Fibroblast of the aortic adventitia (primary cell): ENCODE results near the gene SOX6. TPM values are rescaled to one million over a fixed set of nuclear protein-coding genes. Genes with fewer than 3 reads are reported as not detected.
"Not testable (repeated sequence)": the region's sequence is repeated elsewhere in the genome, so short reads cannot be mapped to it uniquely, and the experiment has no call there.

Experiments
- DNase-seq: peaks from one replicate; pipeline ENCODE4 v3.0.0-alpha.2; 2010; ENCODE audit warnings: low read depth
- H3K4me3 ChIP-seq: 2 replicates; pipeline ENCODE4 v1.5.1; 2011; ENCODE audit warnings: low read depth, mild to moderate bottlenecking, control low read depth, low read length, moderate library complexity
- total RNA-seq: library from RNA; depleted of rRNA; stranded (reverse); fragments of >200 nt; gene quantifications from 2 replicates; pipeline ENCODE4 v1.2.3, GENCODE V29; 2012; ENCODE audit warnings: low replicate concordance
- TF ChIP-seq, protein P1 (sequence below): IDR thresholded peaks from 2 replicates; pipeline ENCODE4 v1.5.1; 2011; ENCODE audit warnings: mild to moderate bottlenecking, low read length, control low read depth, inconsistent platforms; ENCODE audit not compliant: insufficient read depth

Gene SOX6
- total RNA-seq, 1 donor: 0.36 TPM

DNA sequence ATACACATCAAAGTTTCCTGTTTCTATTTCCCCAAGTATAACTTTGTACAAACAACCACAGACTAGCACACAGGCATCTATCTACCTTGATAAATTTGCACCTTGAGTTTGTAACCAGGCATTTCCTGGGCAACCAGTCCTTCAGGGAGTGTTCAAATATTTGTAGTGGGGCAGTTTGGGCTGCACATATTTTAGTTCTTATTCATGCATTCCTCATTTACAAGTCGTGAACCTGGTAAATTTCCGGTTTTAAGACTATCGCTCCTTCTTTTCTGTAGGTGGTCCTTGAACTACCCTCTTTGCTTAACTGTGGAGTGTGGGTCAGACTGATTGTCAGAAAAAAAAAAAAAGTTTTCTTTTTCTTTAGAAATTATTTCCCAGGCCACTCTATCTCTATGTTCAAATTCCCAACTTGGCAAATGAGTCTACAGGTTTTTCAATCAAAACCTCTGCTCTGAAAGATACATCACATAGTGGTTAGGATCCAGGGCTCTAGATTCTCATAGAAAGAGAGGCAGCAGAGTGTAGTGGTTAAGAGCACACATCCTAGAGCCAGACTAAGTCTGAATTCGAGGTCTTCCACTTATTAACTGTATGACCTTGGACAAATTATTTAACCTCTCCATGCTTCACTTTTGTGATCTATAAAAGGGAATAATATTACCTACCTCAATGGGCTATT is 201.5 kb downstream of the SOX6 start:
- H3K4me3 ChIP-seq: no peak overlapping the region
- TF ChIP-seq, protein P1, sequence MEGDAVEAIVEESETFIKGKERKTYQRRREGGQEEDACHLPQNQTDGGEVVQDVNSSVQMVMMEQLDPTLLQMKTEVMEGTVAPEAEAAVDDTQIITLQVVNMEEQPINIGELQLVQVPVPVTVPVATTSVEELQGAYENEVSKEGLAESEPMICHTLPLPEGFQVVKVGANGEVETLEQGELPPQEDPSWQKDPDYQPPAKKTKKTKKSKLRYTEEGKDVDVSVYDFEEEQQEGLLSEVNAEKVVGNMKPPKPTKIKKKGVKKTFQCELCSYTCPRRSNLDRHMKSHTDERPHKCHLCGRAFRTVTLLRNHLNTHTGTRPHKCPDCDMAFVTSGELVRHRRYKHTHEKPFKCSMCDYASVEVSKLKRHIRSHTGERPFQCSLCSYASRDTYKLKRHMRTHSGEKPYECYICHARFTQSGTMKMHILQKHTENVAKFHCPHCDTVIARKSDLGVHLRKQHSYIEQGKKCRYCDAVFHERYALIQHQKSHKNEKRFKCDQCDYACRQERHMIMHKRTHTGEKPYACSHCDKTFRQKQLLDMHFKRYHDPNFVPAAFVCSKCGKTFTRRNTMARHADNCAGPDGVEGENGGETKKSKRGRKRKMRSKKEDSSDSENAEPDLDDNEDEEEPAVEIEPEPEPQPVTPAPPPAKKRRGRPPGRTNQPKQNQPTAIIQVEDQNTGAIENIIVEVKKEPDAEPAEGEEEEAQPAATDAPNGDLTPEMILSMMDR: no peak
- no peak for DNase-seq

DNA sequence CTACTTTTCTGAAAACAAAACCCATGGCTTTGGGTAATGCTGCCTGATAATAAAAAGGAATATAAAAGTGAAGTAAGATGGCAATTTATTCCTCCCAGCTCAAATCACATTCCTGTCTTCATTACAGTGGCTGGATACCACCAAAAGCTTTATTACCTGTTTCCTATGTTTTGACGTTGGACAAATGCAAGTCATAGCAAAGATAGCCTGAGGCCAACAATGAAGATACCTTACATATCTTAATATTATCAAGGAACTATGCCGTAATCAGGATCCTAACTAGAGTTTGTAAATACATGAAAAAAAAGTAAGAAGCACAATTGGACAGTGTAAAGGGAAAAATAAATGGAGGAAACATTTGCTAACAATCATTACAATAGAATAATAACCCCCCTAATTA is 202.4 kb downstream of the SOX6 start:
- no peak overlapping the region for H3K4me3 ChIP-seq
- no peak for DNase-seq
- TF ChIP-seq, protein P1: no peak

DNA sequence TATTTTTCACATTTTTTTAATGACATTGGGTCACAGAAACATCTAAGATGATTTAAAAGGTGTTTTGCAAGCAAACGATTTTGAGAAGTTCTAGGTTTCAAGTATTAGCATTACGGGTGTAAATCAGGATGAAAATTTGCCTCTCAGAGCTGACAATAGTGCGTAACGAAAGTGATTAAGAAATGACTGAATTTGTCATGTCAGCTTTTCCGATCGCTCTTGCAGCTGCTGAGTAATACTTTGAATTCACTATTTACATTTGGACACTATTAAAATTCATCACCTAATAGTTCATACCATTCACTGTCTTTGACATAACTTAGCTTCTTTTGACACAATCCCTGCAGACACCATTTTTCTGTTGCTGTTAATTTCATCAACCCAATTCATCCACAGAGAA is 205.2 kb downstream of the SOX6 start:
- TF ChIP-seq, protein P1: no peak
- no peak for DNase-seq
- H3K4me3 ChIP-seq: no peak overlapping the region

DNA sequence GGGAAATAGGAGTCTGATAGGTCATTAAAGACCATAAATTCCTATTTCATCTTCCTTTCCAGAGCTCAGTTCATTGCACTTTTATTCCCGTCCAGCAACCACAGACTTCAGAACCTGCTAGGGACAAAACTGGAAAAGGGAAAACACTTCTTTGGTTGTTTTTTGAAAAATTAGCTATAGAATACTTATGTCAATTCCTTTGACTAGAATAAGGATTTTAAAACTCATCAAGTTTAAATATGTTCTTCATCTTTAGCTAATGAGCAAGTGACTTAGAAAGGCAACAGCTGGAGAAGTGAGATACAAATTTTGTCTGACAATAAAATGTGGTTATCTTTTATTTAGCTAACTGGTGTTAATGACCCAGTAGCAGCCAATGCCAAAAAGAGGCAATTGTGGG is 206.9 kb downstream of the SOX6 start:
- TF ChIP-seq, protein P1: no peak
- no peak for DNase-seq
- H3K4me3 ChIP-seq: no peak overlapping the region

DNA sequence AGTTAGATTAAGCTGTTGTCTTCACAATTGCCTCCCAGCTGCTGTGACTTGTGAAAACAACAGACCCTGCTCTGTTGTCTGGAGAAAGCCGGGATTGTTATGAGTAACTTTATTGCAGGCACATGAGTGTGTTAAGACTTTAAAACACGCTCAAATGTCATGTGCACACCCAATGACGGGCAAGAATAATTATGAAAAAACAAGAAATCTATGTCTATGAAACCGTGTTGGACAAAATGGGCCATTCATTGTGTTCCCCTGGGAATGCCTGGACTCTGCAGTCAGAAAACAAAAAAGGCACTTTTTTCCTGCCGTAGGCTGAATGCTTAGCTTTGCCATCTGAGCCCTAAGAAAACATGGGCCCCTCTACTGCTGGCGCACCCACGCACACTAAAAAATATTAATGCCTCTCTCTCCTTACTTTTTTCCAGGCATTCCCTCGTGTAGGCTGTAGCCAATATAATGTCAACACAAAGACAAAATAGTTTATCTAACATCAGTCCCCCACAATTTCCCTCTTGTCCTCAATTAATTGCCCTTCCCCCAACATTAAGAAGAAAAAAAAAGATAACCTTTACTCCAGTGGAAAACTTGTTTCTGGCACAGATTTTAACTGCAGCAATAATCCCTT is 207.9 kb downstream of the SOX6 start:
- H3K4me3 ChIP-seq: no peak overlapping the region
- no peak for DNase-seq
- TF ChIP-seq, protein P1: no peak

DNA sequence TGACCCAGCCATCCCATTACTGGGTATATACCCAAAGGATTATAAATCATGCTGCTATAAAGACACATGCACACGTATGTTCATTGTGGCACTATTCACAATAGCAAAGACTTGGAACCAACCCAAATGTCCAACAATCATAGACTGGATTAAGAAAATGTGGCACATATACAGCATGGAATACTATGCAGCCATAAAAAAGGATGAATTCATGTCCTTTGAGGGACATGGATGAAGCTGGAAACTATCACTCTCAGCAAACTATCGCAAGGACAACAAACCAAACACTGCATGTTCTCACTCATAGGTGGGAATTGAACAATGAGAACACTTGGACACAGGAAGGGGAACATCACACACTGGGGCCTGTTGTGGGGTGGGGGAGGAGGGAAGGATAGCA is 209.4 kb downstream of the SOX6 start:
- DNase-seq, H3K4me3 ChIP-seq: not testable (repeated sequence)

DNA sequence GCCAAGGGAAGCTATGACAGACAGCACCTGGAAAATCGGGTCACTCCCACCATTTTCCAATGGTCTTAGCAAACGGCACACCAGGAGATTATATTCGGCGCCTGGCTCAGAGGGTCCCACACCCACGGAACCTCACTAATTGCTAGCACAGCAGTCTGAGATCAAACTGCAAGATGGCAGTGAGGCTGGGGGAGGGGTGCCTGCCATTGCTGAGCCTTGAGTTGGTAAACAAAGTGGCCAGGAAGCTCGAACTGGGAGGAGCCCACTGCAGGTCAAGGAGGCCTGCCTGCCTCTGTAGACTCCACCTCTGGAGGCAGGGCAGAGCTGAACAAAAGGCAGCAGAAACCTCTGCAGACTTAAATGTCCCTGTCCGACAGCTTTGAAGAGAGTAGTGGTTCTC is 214.7 kb downstream of the SOX6 start:
- not testable (repeated sequence) for H3K4me3 ChIP-seq, DNase-seq

DNA sequence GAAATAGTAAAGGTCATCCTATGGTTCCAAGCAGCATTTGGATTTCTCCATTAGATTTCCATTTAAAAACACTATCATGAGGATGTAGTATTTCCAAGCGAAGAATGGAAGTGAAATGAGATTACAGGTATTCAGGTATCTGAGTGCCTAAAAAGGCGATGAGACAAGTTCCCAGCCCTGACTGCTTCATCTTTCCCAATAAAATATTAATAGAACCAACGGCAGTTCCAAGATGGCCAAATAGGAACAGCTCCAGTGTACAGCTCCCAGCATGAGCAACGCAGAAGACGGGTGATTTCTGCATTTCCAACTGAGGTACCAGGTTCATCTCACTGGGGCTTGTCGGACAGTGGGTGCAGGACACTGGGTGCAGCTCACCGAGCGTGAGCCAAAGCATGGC is 215.2 kb downstream of the SOX6 start:
- H3K4me3 ChIP-seq, DNase-seq: not testable (repeated sequence)
